ENCODE measurements around the gene IGSF23. TPM values are rescaled to one million over a fixed set of nuclear protein-coding genes. Genes with fewer than 3 reads are reported as not detected.

IGSF23 gene
- polyA plus RNA-seq, 3 donors = 0.23 to 0.46 (median 0.44) TPM

DNA sequence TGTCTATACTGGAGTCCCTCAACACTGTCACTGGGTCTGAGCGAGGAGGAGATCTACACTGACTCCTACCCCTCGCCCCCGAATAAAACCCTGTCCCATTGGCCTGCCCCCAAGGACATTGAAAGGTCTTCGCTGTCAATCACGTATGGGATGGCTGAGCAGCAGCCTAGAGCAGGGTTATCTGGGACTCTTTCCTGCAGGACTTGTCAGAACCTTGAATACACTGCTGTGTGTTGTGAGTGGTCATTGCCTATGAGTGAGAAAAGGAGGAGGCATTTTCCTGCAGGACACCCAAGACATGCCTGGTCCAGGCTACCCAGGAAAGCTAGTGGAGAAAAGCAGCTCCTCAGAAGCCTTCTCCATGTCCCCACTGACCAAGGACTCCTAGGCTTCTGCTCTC lies 40.0 kb downstream of the IGSF23 start:
- no peak overlapping the region for H2AFZ ChIP-seq (ENCODE audit: insufficient read depth, low read depth, low read length, poor library complexity, severe bottlenecking)
- H3K9me3 ChIP-seq (replicated peaks in 1 of 2; ENCODE audit: control insufficient read depth in 1 of 2, insufficient read depth in 1 of 2, low read length in 2 of 2) = no peaks in the 10 kb centered on the region
- no peaks in the 10 kb centered on the region for H3K27me3 ChIP-seq (ENCODE audit: control insufficient read depth in 2 of 2, insufficient read depth in 2 of 2, low read length in 2 of 2)
- H3K9me3 Mint-ChIP-seq = no peaks in the 10 kb centered on the region
- no peak overlapping the region for H3K9ac ChIP-seq (ENCODE audit: insufficient read depth, low read length, poor library complexity, severe bottlenecking)
- intact Hi-C loops (cut with micrococcal nuclease) = loop anchor here in 1 of 2 donors (10.0 kb wide), 2 partner anchors 71 to 191 kb away; partner anchors contain the start of gene NECTIN2
- no peak for DNase-seq
- H3K79me2 ChIP-seq (ENCODE audit: insufficient read depth, low read length) = no peaks in the 10 kb centered on the region
- H4K20me1 ChIP-seq (ENCODE audit: insufficient read depth, low read length) = peaks cover 18% of the 10 kb centered on the region
- no peak overlapping the region for H3K4me3 Mint-ChIP-seq
- TF ChIP-seq CTCF (IDR thresholded peaks at IDR 0.05) = no peak
- no peaks in the 10 kb centered on the region for H3K4me1 ChIP-seq (ENCODE audit: control insufficient read depth in 1 of 2, insufficient read depth in 2 of 2, low read length in 2 of 2)
- 94% methylated on average over 5 of the region's 5 CpGs for WGBS (ENCODE audit: insufficient coverage)
- H3K4me1 Mint-ChIP-seq = peaks cover 15% of the 10 kb centered on the region
- peaks cover 71 to 83% of the 10 kb centered on the region in 2 donors for H3K36me3 ChIP-seq (replicated peaks in 1 of 2; ENCODE audit: control insufficient read depth in 1 of 2, insufficient read depth in 2 of 2, low read length in 2 of 2)
- H3K27ac ChIP-seq (ENCODE audit: low read depth in 1 of 2, low read length in 2 of 2) = no peak overlapping the region
- H3K4me2 ChIP-seq (replicated peaks; ENCODE audit: extremely low read depth, low read length, poor library complexity, severe bottlenecking) = no peak overlapping the region
- H3K27me3 Mint-ChIP-seq (ENCODE audit: low read depth in 3 of 3) = peaks cover 0 to 2% (median 2%) of the 10 kb centered on the region in 3 donors
- no peak overlapping the region for H3K4me3 ChIP-seq (replicated peaks in 1 of 3; ENCODE audit: low read depth in 2 of 3, low read length in 3 of 3)
- peaks cover 63 to 84% of the 10 kb centered on the region in 2 donors for H3K36me3 Mint-ChIP-seq
- H3K27ac Mint-ChIP-seq = peak overlapping the region in 3 of 7 donors; percentile 18 to 41 (median 20)

GRCh38 chr19:44653977-44654774 lies 40.8 kb downstream of the IGSF23 start:
- no peak overlapping the region for H3K4me2 ChIP-seq (replicated peaks; ENCODE audit: extremely low read depth, low read length, poor library complexity, severe bottlenecking)
- no peak overlapping the region for H3K4me3 ChIP-seq (replicated peaks in 1 of 3; ENCODE audit: low read depth in 2 of 3, low read length in 3 of 3)
- H2AFZ ChIP-seq (ENCODE audit: insufficient read depth, low read depth, low read length, poor library complexity, severe bottlenecking) = no peak overlapping the region
- H3K27ac Mint-ChIP-seq = peak overlapping the region in 4 of 7 donors; percentile 18 to 68 (median 62)
- H3K36me3 Mint-ChIP-seq = peaks cover 67 to 87% of the 10 kb centered on the region in 2 donors
- H3K9me3 Mint-ChIP-seq = no peaks in the 10 kb centered on the region
- no peaks in the 10 kb centered on the region for H3K79me2 ChIP-seq (ENCODE audit: insufficient read depth, low read length)
- peaks cover 74 to 83% of the 10 kb centered on the region in 2 donors for H3K36me3 ChIP-seq (replicated peaks in 1 of 2; ENCODE audit: control insufficient read depth in 1 of 2, insufficient read depth in 2 of 2, low read length in 2 of 2)
- TF ChIP-seq CTCF (IDR thresholded peaks at IDR 0.05) = peak; percentile 81
- DNase-seq = peak; percentile 78 to 87 (median 78)
- no peak overlapping the region for H3K4me3 Mint-ChIP-seq
- intact Hi-C loops (cut with micrococcal nuclease) = loop anchor here (1.0 to 10.0 kb wide), 3 partner anchors 71 to 191 kb away; partner anchors contain the start of gene NECTIN2 (in 1 of the 2)
- no peak overlapping the region for H3K27ac ChIP-seq (ENCODE audit: low read depth in 1 of 2, low read length in 2 of 2)
- H3K9ac ChIP-seq (ENCODE audit: insufficient read depth, low read length, poor library complexity, severe bottlenecking) = no peak overlapping the region
- WGBS (ENCODE audit: insufficient coverage) = 31% methylated on average over 14 of the region's 16 CpGs
- H3K27me3 ChIP-seq (ENCODE audit: control insufficient read depth in 2 of 2, insufficient read depth in 2 of 2, low read length in 2 of 2) = no peaks in the 10 kb centered on the region
- no peaks in the 10 kb centered on the region for H3K4me1 ChIP-seq (ENCODE audit: control insufficient read depth in 1 of 2, insufficient read depth in 2 of 2, low read length in 2 of 2)
- peaks cover 10% of the 10 kb centered on the region for H4K20me1 ChIP-seq (ENCODE audit: insufficient read depth, low read length)
- no peaks in the 10 kb centered on the region for H3K9me3 ChIP-seq (replicated peaks in 1 of 2; ENCODE audit: control insufficient read depth in 1 of 2, insufficient read depth in 1 of 2, low read length in 2 of 2)
- H3K27me3 Mint-ChIP-seq (ENCODE audit: low read depth in 3 of 3) = peaks cover 0 to 2% (median 2%) of the 10 kb centered on the region in 3 donors
- peaks cover 8% of the 10 kb centered on the region for H3K4me1 Mint-ChIP-seq
